NCI-H1694 (cell line): Measurements from ENCODE around the gene SAXO1.
"Not testable (repeated sequence)": the region's sequence is repeated elsewhere in the genome, so short reads cannot be mapped to it uniquely, and the experiment has no call there.

Experiments
- DNase-seq: peaks from one replicate; lab custom pipeline; 2025; lab: John Stamatoyannopoulos, UW

SAXO1 gene

GRCh38 chr9:18970393-18970792, 62.6 kb downstream of the SAXO1 start:
- DNase-seq, result no peak

- DNase-seq, result no peak
These were observed 63.9 kb downstream of the SAXO1 start for GRCh38 chr9:18969128-18969527.

- DNase-seq, result no peak
These were observed 77.4 kb downstream of the SAXO1 start for GRCh38 chr9:18955626-18956025.

- DNase-seq, result no peak
These were observed 81.1 kb downstream of the SAXO1 start for GRCh38 chr9:18951936-18952335.

- no peak for DNase-seq
These were observed 85.1 kb downstream of the SAXO1 start for GRCh38 chr9:18947892-18948339.

GRCh38 chr9:18942801-18943200, 90.2 kb downstream of the SAXO1 start:
- no peak for DNase-seq

- no peak for DNase-seq
These were observed 91.8 kb downstream of the SAXO1 start for GRCh38 chr9:18941060-18941740.

- DNase-seq, result no peak
These were observed 93.1 kb downstream of the SAXO1 start for GRCh38 chr9:18939943-18940342.

- DNase-seq, result no peak
These were observed 96.7 kb downstream of the SAXO1 start for GRCh38 chr9:18936094-18936871.

GRCh38 chr9:18935541-18935940, 97.5 kb downstream of the SAXO1 start:
- no peak for DNase-seq

GRCh38 chr9:18930611-18931010, 102.4 kb downstream of the SAXO1 start:
- not testable (repeated sequence) for DNase-seq

- DNase-seq, result no peak
These were observed 104.3 kb downstream of the SAXO1 start for GRCh38 chr9:18928711-18929110.

- no peak for DNase-seq
These were observed 106.5 kb downstream of the SAXO1 start for GRCh38 chr9:18926513-18926912.

GRCh38 chr9:18925880-18926279, 107.1 kb downstream of the SAXO1 start:
- DNase-seq, result no peak

- DNase-seq, result no peak
These were observed 109.2 kb downstream of the SAXO1 start for GRCh38 chr9:18923671-18924430.

GRCh38 chr9:18923167-18923566, 109.8 kb downstream of the SAXO1 start:
- no peak for DNase-seq

GRCh38 chr9:18922161-18922885, 110.7 kb downstream of the SAXO1 start:
- DNase-seq, result no peak

- no peak for DNase-seq
These were observed 111.5 kb downstream of the SAXO1 start for GRCh38 chr9:18921366-18922075.

- no peak for DNase-seq
These were observed 112.6 kb downstream of the SAXO1 start for GRCh38 chr9:18920141-18921084.

GRCh38 chr9:18911714-18912342, 121.2 kb downstream of the SAXO1 start:
- DNase-seq, result no peak
